WTC11 (cell line): Measurements from ENCODE around the gene TMEM186. TPM values are rescaled to one million over a fixed set of nuclear protein-coding genes. Genes with fewer than 3 reads are reported as not detected.

Experiments used
- ATAC-seq: fragments of 200-7000 bp; cut with Tn5 transposase; 2 replicates; pipeline ENCODE4 v1.10.0; 2021; ENCODE audit warnings: mild to moderate bottlenecking, moderate library complexity
- CTCF ChIA-PET: fragments of 300-600 bp; sonication (Branson Sonifier 250); formaldehyde crosslinking; loops from one replicate; lab custom pipeline; 2021; ENCODE audit warnings: antibody characterized with exemption; lab: Charles Lee
- POLR2A ChIA-PET: fragments of 350-600 bp; sonication (Branson Sonifier 250); formaldehyde crosslinking; loops from one replicate; lab custom pipeline; 2021; ENCODE audit warnings: antibody characterized with exemption; lab: Charles Lee
- DNase-seq: peaks from one replicate; pipeline ENCODE4 v3.0.0; 2021; ENCODE audit warnings: low spot score
- H3K27ac Mint-ChIP-seq: 2 replicates; pipeline ENCODE4 v1.8.0; 2021; ENCODE audit warnings: mixed read lengths
- H3K27me3 Mint-ChIP-seq: 2 replicates; pipeline ENCODE4 v1.8.0; 2021; ENCODE audit warnings: low read depth, mild to moderate bottlenecking, moderate library complexity, mixed read lengths
- H3K36me3 Mint-ChIP-seq: 2 replicates; pipeline ENCODE4 v1.8.0; 2021; ENCODE audit warnings: mixed read lengths
- H3K4me1 Mint-ChIP-seq: 2 replicates; pipeline ENCODE4 v1.8.0; 2022; ENCODE audit warnings: mixed read lengths
- H3K4me3 Mint-ChIP-seq: 2 replicates; pipeline ENCODE4 v1.8.0; 2021; ENCODE audit warnings: mild to moderate bottlenecking, moderate library complexity, mixed read lengths
- H3K9me3 Mint-ChIP-seq: 2 replicates; pipeline ENCODE4 v1.8.0; 2021; ENCODE audit warnings: mixed read lengths
- ESRRA ChIP-seq: sonication (generic); formaldehyde crosslinking; IDR thresholded peaks from 2 replicates; pipeline ENCODE4 v1.8.1; 2022; ENCODE audit warnings: mild to moderate bottlenecking, missing genetic modification reagents, borderline replicate concordance
- GTF2I ChIP-seq: fragments of 250-450 bp; sonication (Bioruptor Pico); conservative IDR thresholded peaks from 2 replicates; pipeline ENCODE4 v1.4.0; 2021; ENCODE audit warnings: mild to moderate bottlenecking
- JAZF1 ChIP-seq: fragments of 250-450 bp; sonication (Bioruptor Pico); IDR thresholded peaks from 2 replicates; pipeline ENCODE4 v1.9.0; 2021; ENCODE audit warnings: moderate library complexity, mild to moderate bottlenecking, inconsistent platforms
- MXD4 ChIP-seq: fragments of 250-450 bp; sonication (Bioruptor Pico); IDR thresholded peaks from 2 replicates; pipeline ENCODE4 v1.8.0; 2021; ENCODE audit warnings: mild to moderate bottlenecking, moderate library complexity, borderline replicate concordance
- PRRX2 ChIP-seq: fragments of 250-450 bp; sonication (Bioruptor Pico); IDR thresholded peaks from 2 replicates; pipeline ENCODE4 v1.8.0; 2021; ENCODE audit warnings: mild to moderate bottlenecking
- RORB ChIP-seq: fragments of 250-450 bp; sonication (Bioruptor Pico); IDR thresholded peaks from 2 replicates; pipeline ENCODE4 v1.9.0; 2021; ENCODE audit warnings: mild to moderate bottlenecking
- SP1 ChIP-seq: sonication (generic); formaldehyde crosslinking; conservative IDR thresholded peaks from 2 replicates; pipeline ENCODE4 v1.8.1; 2022; ENCODE audit warnings: missing genetic modification reagents
- TEAD1 ChIP-seq: sonication (generic); formaldehyde crosslinking; IDR thresholded peaks from 2 replicates; pipeline ENCODE4 v1.8.0; 2022; ENCODE audit warnings: mild to moderate bottlenecking, missing genetic modification reagents
- ZBTB21 ChIP-seq: sonication (generic); formaldehyde crosslinking; IDR thresholded peaks from 2 replicates; pipeline ENCODE4 v1.8.1; 2023; ENCODE audit warnings: mild to moderate bottlenecking, missing genetic modification reagents, borderline replicate concordance
- ZNF121 ChIP-seq: sonication (generic); formaldehyde crosslinking; IDR thresholded peaks from 2 replicates; pipeline ENCODE4 v1.8.0; 2023; ENCODE audit warnings: missing genetic modification reagents
- ZNF219 ChIP-seq: sonication (generic); formaldehyde crosslinking; IDR thresholded peaks from 2 replicates; pipeline ENCODE4 v1.8.0; 2023; ENCODE audit warnings: missing genetic modification reagents, mild to moderate bottlenecking, borderline replicate concordance
- ZNF317 ChIP-seq: sonication (generic); formaldehyde crosslinking; IDR thresholded peaks from 2 replicates; pipeline ENCODE4 v1.8.1; 2023; ENCODE audit warnings: low read depth, mild to moderate bottlenecking, moderate library complexity, missing genetic modification reagents, borderline replicate concordance
- ZNF423 ChIP-seq: fragments of 250-450 bp; sonication (Bioruptor Pico); IDR thresholded peaks from 2 replicates; pipeline ENCODE4 v2.1.2; 2022; ENCODE audit warnings: mild to moderate bottlenecking, moderate library complexity
- total RNA-seq: library from RNA; stranded (reverse); gene quantifications from 3 replicates; pipeline ENCODE4 v1.2.3, GENCODE V29; 2021
- TF ChIP-seq, protein P1 (sequence below): sonication (generic); formaldehyde crosslinking; IDR thresholded peaks from 2 replicates; pipeline ENCODE4 v1.8.0; 2022; ENCODE audit warnings: missing genetic modification reagents
- TF ChIP-seq, protein P2 (sequence below): sonication (generic); formaldehyde crosslinking; IDR thresholded peaks from 2 replicates; pipeline ENCODE4 v1.8.0; 2022; ENCODE audit warnings: mild to moderate bottlenecking, missing genetic modification reagents
- TF ChIP-seq, protein P3 (sequence below): sonication (generic); formaldehyde crosslinking; IDR thresholded peaks from 2 replicates; pipeline ENCODE4 v1.8.1; 2022; ENCODE audit warnings: low read depth, mild to moderate bottlenecking, moderate library complexity, missing genetic modification reagents, borderline replicate concordance
- TF ChIP-seq, protein P4 (sequence below): sonication (generic); formaldehyde crosslinking; conservative IDR thresholded peaks from 2 replicates; pipeline ENCODE4 v1.8.1; 2023; ENCODE audit warnings: mild to moderate bottlenecking, low read depth, missing genetic modification reagents, moderate library complexity
- TF ChIP-seq, protein P5 (sequence below): sonication (generic); formaldehyde crosslinking; IDR thresholded peaks from 2 replicates; pipeline ENCODE4 v1.8.0; 2022; ENCODE audit warnings: mild to moderate bottlenecking, missing genetic modification reagents
- TF ChIP-seq, protein P6 (sequence below): fragments of 200-600 bp; IDR thresholded peaks from 2 replicates; pipeline ENCODE4 v1.8.0; 2022; ENCODE audit warnings: antibody characterized with exemption
- TF ChIP-seq, protein P7 (sequence below): sonication (generic); formaldehyde crosslinking; IDR thresholded peaks from 2 replicates; pipeline ENCODE4 v1.8.0; 2023; ENCODE audit warnings: missing genetic modification reagents, mild to moderate bottlenecking, borderline replicate concordance

Gene TMEM186
- total RNA-seq, 1 experiment from 2014 or later: 17.8 TPM

DNA sequence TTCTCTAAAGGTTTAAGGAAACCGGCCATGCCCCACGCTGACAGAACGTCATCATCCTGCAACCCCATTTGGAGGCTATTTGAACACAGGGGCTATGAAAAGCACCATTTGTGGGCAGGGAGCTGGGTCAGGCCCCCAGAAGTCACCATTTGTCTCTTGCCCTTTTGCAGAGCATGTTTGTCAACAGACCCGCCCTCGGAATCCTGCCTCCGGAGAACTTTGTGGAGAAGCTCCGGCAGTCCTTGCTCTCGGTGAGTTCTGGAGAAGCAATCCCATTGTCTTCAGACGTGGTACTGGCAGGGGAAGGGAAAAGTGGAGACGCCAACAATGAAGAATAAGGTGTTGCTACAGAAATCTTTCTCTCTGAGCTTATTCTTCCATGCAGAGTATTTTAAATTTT is 33.5 kb downstream of the TMEM186 start:
- no peaks in the 10 kb centered on the region for H3K27me3 Mint-ChIP-seq
- DNase-seq: no peak
- no peaks in the 10 kb centered on the region for H3K9me3 Mint-ChIP-seq
- TF ChIP-seq ZNF219 (CRISPR knock-in tag): no peak
- TF ChIP-seq ZNF317 (CRISPR knock-in tag): no peak
- TF ChIP-seq ZBTB21 (CRISPR knock-in tag): no peak
- TF ChIP-seq, protein P1, sequence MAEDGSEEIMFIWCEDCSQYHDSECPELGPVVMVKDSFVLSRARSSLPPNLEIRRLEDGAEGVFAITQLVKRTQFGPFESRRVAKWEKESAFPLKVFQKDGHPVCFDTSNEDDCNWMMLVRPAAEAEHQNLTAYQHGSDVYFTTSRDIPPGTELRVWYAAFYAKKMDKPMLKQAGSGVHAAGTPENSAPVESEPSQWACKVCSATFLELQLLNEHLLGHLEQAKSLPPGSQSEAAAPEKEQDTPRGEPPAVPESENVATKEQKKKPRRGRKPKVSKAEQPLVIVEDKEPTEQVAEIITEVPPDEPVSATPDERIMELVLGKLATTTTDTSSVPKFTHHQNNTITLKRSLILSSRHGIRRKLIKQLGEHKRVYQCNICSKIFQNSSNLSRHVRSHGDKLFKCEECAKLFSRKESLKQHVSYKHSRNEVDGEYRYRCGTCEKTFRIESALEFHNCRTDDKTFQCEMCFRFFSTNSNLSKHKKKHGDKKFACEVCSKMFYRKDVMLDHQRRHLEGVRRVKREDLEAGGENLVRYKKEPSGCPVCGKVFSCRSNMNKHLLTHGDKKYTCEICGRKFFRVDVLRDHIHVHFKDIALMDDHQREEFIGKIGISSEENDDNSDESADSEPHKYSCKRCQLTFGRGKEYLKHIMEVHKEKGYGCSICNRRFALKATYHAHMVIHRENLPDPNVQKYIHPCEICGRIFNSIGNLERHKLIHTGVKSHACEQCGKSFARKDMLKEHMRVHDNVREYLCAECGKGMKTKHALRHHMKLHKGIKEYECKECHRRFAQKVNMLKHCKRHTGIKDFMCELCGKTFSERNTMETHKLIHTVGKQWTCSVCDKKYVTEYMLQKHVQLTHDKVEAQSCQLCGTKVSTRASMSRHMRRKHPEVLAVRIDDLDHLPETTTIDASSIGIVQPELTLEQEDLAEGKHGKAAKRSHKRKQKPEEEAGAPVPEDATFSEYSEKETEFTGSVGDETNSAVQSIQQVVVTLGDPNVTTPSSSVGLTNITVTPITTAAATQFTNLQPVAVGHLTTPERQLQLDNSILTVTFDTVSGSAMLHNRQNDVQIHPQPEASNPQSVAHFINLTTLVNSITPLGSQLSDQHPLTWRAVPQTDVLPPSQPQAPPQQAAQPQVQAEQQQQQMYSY (CRISPR knock-in tag): no peak
- no peak for TF ChIP-seq GTF2I (CRISPR knock-in tag)
- TF ChIP-seq, protein P2, sequence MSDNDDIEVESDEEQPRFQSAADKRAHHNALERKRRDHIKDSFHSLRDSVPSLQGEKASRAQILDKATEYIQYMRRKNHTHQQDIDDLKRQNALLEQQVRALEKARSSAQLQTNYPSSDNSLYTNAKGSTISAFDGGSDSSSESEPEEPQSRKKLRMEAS: no peak
- TF ChIP-seq SP1 (CRISPR knock-in tag): no peak
- TF ChIP-seq TEAD1 (CRISPR knock-in tag): no peak
- TF ChIP-seq, protein P3, sequence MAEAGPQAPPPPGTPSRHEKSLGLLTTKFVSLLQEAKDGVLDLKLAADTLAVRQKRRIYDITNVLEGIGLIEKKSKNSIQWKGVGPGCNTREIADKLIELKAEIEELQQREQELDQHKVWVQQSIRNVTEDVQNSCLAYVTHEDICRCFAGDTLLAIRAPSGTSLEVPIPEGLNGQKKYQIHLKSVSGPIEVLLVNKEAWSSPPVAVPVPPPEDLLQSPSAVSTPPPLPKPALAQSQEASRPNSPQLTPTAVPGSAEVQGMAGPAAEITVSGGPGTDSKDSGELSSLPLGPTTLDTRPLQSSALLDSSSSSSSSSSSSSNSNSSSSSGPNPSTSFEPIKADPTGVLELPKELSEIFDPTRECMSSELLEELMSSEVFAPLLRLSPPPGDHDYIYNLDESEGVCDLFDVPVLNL (CRISPR knock-in tag): no peak
- TF ChIP-seq JAZF1 (CRISPR knock-in tag): no peak
- TF ChIP-seq, protein P4, sequence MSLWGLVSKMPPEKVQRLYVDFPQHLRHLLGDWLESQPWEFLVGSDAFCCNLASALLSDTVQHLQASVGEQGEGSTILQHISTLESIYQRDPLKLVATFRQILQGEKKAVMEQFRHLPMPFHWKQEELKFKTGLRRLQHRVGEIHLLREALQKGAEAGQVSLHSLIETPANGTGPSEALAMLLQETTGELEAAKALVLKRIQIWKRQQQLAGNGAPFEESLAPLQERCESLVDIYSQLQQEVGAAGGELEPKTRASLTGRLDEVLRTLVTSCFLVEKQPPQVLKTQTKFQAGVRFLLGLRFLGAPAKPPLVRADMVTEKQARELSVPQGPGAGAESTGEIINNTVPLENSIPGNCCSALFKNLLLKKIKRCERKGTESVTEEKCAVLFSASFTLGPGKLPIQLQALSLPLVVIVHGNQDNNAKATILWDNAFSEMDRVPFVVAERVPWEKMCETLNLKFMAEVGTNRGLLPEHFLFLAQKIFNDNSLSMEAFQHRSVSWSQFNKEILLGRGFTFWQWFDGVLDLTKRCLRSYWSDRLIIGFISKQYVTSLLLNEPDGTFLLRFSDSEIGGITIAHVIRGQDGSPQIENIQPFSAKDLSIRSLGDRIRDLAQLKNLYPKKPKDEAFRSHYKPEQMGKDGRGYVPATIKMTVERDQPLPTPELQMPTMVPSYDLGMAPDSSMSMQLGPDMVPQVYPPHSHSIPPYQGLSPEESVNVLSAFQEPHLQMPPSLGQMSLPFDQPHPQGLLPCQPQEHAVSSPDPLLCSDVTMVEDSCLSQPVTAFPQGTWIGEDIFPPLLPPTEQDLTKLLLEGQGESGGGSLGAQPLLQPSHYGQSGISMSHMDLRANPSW: no peak
- no peak for TF ChIP-seq ZNF423
- peak overlapping the region; percentile 57 for H3K27ac Mint-ChIP-seq
- H3K36me3 Mint-ChIP-seq: no peaks in the 10 kb centered on the region
- no peak overlapping the region for H3K4me3 Mint-ChIP-seq
- ATAC-seq: peak; percentile 10; the same call in 1 of the 2 replicates
- H3K4me1 Mint-ChIP-seq: peaks cover 18% of the 10 kb centered on the region
- CTCF ChIA-PET: interaction anchor here (1.2 kb wide), 1 partner anchor 10 kb away, joined by 3 read pairs; no protein-coding TSS in a partner anchor
- POLR2A ChIA-PET: no interaction called here

DNA sequence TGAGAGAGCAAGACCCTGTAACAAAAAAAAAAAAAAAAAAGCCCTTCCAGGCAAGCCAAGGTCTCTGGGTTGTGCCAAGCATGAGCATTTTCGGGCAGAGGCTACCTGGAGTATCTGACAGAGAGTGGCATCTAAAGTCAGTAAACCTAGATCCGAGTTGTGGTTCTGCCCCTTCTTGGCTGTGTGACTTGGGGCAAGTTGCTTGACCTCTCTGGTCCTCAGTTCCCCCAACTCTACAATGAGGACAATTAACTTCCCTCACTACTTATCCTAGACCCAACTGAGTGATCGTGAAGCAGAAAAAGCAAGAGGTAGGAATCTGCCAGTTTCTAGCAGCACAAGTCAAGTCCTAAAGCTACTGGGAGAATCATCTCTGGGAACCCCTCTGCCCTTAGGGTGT is 34.4 kb downstream of the TMEM186 start:
- Mint-ChIP-seq H3K27me3 (no peaks in the 10 kb centered on the region), H3K36me3 (no peaks in the 10 kb centered on the region), H3K4me3 (no peak overlapping the region), H3K4me1 (peaks cover 18% of the 10 kb centered on the region), H3K9me3 (no peaks in the 10 kb centered on the region), H3K27ac (no peak overlapping the region)
- POLR2A ChIA-PET: interaction anchor here (0.7 kb wide), 1 partner anchor 18 kb away, joined by 10 read pairs; no protein-coding TSS in a partner anchor
- ATAC-seq: no peak
- CTCF ChIA-PET: interaction anchor here (1.0 kb wide), 1 partner anchor 118 kb away, joined by 3 read pairs; no protein-coding TSS in a partner anchor
- DNase-seq: no peak
- TF ChIP-seq PRRX2: no peak
- TF ChIP-seq MXD4 (CRISPR knock-in tag): no peak
- no peak for TF ChIP-seq RORB (CRISPR knock-in tag)
- TF ChIP-seq, protein P5, sequence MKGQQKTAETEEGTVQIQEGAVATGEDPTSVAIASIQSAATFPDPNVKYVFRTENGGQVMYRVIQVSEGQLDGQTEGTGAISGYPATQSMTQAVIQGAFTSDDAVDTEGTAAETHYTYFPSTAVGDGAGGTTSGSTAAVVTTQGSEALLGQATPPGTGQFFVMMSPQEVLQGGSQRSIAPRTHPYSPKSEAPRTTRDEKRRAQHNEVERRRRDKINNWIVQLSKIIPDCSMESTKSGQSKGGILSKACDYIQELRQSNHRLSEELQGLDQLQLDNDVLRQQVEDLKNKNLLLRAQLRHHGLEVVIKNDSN (CRISPR knock-in tag): no peak
- TF ChIP-seq ZNF121 (CRISPR knock-in tag): no peak
- TF ChIP-seq, protein P6, sequence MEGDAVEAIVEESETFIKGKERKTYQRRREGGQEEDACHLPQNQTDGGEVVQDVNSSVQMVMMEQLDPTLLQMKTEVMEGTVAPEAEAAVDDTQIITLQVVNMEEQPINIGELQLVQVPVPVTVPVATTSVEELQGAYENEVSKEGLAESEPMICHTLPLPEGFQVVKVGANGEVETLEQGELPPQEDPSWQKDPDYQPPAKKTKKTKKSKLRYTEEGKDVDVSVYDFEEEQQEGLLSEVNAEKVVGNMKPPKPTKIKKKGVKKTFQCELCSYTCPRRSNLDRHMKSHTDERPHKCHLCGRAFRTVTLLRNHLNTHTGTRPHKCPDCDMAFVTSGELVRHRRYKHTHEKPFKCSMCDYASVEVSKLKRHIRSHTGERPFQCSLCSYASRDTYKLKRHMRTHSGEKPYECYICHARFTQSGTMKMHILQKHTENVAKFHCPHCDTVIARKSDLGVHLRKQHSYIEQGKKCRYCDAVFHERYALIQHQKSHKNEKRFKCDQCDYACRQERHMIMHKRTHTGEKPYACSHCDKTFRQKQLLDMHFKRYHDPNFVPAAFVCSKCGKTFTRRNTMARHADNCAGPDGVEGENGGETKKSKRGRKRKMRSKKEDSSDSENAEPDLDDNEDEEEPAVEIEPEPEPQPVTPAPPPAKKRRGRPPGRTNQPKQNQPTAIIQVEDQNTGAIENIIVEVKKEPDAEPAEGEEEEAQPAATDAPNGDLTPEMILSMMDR: no peak
- TF ChIP-seq, protein P7, sequence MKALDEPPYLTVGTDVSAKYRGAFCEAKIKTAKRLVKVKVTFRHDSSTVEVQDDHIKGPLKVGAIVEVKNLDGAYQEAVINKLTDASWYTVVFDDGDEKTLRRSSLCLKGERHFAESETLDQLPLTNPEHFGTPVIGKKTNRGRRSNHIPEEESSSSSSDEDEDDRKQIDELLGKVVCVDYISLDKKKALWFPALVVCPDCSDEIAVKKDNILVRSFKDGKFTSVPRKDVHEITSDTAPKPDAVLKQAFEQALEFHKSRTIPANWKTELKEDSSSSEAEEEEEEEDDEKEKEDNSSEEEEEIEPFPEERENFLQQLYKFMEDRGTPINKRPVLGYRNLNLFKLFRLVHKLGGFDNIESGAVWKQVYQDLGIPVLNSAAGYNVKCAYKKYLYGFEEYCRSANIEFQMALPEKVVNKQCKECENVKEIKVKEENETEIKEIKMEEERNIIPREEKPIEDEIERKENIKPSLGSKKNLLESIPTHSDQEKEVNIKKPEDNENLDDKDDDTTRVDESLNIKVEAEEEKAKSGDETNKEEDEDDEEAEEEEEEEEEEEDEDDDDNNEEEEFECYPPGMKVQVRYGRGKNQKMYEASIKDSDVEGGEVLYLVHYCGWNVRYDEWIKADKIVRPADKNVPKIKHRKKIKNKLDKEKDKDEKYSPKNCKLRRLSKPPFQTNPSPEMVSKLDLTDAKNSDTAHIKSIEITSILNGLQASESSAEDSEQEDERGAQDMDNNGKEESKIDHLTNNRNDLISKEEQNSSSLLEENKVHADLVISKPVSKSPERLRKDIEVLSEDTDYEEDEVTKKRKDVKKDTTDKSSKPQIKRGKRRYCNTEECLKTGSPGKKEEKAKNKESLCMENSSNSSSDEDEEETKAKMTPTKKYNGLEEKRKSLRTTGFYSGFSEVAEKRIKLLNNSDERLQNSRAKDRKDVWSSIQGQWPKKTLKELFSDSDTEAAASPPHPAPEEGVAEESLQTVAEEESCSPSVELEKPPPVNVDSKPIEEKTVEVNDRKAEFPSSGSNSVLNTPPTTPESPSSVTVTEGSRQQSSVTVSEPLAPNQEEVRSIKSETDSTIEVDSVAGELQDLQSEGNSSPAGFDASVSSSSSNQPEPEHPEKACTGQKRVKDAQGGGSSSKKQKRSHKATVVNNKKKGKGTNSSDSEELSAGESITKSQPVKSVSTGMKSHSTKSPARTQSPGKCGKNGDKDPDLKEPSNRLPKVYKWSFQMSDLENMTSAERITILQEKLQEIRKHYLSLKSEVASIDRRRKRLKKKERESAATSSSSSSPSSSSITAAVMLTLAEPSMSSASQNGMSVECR: no peak
- no peak for TF ChIP-seq ESRRA (CRISPR knock-in tag)
